Hippocampal formation (tissue), 2 donors: ENCODE measurements around the gene INSR.
"Not testable (repeated sequence)": the region's sequence is repeated elsewhere in the genome, so short reads cannot be mapped to it uniquely, and the experiment has no call there.

Source experiments
- DNase-seq, 2 donors: peaks; one replicate each; lab custom pipeline; 2025; lab: John Stamatoyannopoulos, UW

The INSR gene

GRCh38 chr19:7293762-7294557, at the start of gene INSR:
Gene INSR, minus strand, starts transcription at chr19:7294414. Its CDS starts 523 bp downstream, at chr19:7293891.
- peak; percentile 88 to 91 for DNase-seq

GRCh38 chr19:7342143-7342542, 47.9 kb upstream of the INSR start:
- DNase-seq, result no peak

GRCh38 chr19:7340959-7341837, 47.0 kb upstream of the INSR start:
- peak; percentile 66 to 74 for DNase-seq

GRCh38 chr19:7337380-7338194, 43.4 kb upstream of the INSR start:
- DNase-seq, result peak in 1 of 2 donors; percentile 9

DNA sequence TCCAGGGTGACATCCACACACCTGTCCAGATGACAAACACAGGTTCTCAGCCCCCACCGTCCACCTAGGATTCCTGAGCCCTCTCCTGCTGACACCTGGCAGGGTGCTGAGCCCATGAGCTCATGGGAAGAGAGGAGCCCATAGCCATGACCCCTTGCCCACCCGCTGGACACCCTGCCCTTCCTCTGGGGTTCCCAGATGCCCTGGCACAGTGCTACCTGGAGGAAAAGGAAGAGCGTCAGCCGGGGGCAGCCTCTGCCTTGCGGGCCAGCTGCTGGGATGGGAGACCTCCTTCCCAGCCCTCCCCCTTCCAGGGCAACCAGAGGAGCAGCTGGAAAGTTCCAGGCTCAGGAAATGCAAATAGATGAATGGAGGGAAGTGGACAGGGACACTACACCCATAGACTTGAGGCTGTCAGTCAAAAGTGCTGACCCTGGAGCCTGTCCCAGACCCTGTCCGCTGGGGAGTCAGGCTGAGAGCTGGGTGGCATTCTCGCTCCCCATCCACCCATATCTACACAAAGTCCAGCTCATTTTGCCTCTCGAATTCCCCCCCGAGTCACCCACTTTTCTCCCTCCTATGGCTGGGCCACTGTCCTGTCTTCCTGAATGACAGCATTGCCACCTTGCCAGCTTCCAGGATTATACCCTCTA, 42.2 kb upstream of the INSR start:
- no peak for DNase-seq

- no peak for DNase-seq
Measured at GRCh38 chr19:7333198-7334118, 39.2 kb upstream of the INSR start.

GRCh38 chr19:7331446-7331845, 37.2 kb upstream of the INSR start:
- no peak for DNase-seq

DNA sequence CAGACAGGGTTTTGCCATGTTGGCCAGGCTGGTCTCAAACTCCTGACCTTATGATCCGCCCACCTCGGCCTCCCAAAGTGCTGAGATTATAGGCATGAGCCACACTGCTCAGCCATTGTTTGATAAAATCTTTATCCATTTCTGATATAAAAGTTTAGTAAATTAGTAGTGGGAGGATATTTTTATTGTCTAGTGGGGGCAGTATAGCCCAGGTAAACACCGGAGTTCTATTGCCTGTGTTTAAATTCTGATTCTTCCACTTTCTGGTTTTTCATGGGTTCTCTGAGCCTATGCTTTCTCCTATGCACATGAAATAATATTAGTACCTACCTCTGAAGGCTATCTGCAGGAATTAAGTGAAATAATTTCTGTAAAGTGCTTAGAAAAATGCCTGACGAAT, 34.4 kb upstream of the INSR start:
- no peak for DNase-seq

GRCh38 chr19:7327802-7328201, 33.6 kb upstream of the INSR start:
- no peak for DNase-seq

GRCh38 chr19:7326105-7326877, 32.1 kb upstream of the INSR start:
- DNase-seq, result no peak

DNA sequence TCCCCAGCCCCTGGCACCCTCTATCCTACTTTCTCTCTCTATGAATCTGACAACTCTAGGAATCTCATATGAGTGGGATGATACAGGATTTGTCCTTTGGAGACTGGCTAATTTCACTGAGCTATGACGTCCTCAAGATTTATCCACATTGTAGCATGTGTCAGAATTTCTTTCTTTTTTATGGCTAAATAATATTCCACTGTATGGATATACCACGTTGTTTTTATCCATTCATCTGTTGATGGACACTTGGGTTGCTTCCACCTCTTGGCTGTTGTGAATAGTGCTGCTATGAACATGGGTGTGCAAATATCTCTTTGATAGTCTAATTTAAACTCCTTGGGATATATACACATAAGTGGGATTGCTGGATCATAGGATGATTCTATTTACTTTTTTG, 24.0 kb upstream of the INSR start:
- DNase-seq, result no peak

- DNase-seq, result no peak
Measured at GRCh38 chr19:7312816-7313215, 18.6 kb upstream of the INSR start.

GRCh38 chr19:7311911-7312310, 17.7 kb upstream of the INSR start:
- DNase-seq, result no peak

- not testable (repeated sequence) for DNase-seq
Measured at GRCh38 chr19:7308327-7308726, 14.1 kb upstream of the INSR start.

DNA sequence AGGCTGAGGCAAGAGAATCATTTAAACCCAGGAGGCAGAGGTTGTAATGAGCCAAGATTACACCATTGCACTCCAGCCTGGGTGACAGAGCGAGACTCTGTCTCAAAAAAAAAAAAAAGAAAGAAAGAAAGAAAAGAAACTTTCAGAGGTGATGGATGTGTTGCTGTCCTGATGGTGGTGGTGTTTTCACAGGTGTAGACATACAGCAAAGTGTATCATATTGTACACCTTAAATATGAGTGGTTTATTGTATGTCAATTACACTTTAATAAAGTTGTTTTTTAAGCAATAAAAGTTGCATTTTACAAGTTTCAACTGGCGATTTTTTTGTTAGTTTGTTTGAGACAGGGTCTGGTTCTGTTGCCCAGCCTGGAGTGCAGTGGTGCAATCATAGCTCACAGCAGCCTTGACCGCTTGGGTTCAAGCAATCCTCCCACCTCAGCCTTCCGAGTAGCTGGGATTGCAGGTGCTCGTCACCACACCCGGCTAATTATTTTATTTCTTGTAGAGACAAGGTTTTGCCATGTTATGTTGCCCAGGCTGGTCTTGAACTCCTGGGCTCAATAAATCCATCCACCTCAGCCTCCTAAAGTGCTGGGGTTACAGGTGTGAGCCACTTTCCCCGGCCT, 13.5 kb upstream of the INSR start:
- no peak for DNase-seq

- DNase-seq, result no peak
Measured at GRCh38 chr19:7304200-7304599, 10.0 kb upstream of the INSR start.

DNA sequence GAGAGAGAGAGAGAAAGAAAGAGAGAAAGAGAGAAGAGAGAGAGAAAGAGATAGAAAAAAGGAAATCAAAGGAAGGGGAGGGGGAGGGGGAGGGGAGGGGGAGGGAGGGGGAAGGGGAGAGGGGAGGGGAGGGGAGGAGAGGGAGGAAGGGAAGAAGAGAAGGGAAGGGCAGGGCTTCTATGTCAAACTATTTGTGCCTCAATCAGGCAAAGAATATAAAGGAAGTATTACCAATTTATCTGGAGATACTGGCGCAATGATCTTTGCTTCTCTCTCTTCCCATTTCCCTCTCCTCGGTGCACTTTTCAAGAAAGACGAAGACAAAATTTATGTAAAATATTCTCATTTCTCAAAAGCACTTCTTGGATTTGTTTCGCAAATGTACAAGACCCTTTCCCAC, 9.3 kb upstream of the INSR start:
- no peak for DNase-seq

DNA sequence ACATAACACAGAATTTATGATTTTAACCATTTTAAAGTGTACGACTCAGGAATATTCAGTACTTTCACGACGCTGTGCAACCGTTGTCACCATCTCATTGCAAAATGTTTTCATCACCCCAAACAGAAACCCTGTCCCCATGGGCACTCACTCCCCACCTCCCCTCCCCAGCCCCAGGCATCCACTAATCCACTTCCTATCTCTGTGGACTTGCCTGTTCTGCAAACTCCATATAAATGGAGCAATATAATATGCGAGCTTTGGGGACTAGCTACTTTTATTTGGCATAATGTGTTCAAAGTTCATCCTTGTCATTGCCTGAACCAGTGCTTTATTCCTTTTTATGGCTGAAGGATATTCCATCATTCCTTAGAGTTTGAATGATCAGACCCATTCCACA, 7.3 kb upstream of the INSR start:
- DNase-seq, result no peak

- DNase-seq, result no peak
Measured at GRCh38 chr19:7297742-7298141, 3.5 kb upstream of the INSR start.
